Measurements from ENCODE around the gene RPH3AL. TPM values are rescaled to one million over a fixed set of nuclear protein-coding genes. Genes with fewer than 3 reads are reported as not detected.

Gene RPH3AL
- total and polyA plus RNA-seq, 10 of the 15 experiments (the other 5 are each of a cell fraction or from before 2014, with no cell fraction given), result 0.04 to 1.2 (median 0.47) TPM; not detected in 2

GRCh38 chr17:173166-173911 lies 179.3 kb downstream of the RPH3AL start:
- H3K27ac ChIP-seq (ENCODE audit: control insufficient read depth, insufficient read depth), result no peak overlapping the region
- no peaks in the 10 kb centered on the region; the same call in 2 of the 3 replicates for H3K9me3 ChIP-seq (replicated peaks; ENCODE audit: control insufficient read depth, insufficient read depth, low read length)
- TF ChIP-seq SRF (IDR thresholded peaks at IDR 0.05; ENCODE audit: low read depth in 2 of 2, low read length in 2 of 2) (no peak), IKZF2 (IDR thresholded peaks at IDR 0.05) (no peak), CUX1 (IDR thresholded peaks at IDR 0.05; ENCODE audit: insufficient replicate concordance, low read depth, low read length) (no peak), RUNX3 (IDR thresholded peaks at IDR 0.05; ENCODE audit: low read length) (no peak), NFYB (IDR thresholded peaks at IDR 0.05; ENCODE audit: insufficient read depth, low read depth, low read length) (no peak), IRF4 (IDR thresholded peaks at IDR 0.05; ENCODE audit: low read depth, low read length) (no peak), NR2C1 (IDR thresholded peaks at IDR 0.05) (no peak), KDM1A (IDR thresholded peaks at IDR 0.05; ENCODE audit: borderline replicate concordance) (no peak), NRF1 (conservative IDR thresholded peaks at IDR 0.05; ENCODE audit: low read depth, low read length) (no peak), CBX3 (IDR thresholded peaks at IDR 0.05; ENCODE audit: borderline replicate concordance, low read depth) (no peak), USF2 (IDR thresholded peaks at IDR 0.05; ENCODE audit: borderline replicate concordance, low read depth, low read length) (no peak), TARDBP (IDR thresholded peaks at IDR 0.05; ENCODE audit: borderline replicate concordance) (no peak), ATF2 (IDR thresholded peaks at IDR 0.05; ENCODE audit: low read length) (no peak)
- no peaks in the 10 kb centered on the region for H4K20me1 ChIP-seq (ENCODE audit: control insufficient read depth, insufficient read depth)
- no peak overlapping the region for H3K9ac ChIP-seq (ENCODE audit: control insufficient read depth, insufficient read depth, low read length)
- ChIA-PET POLR2A (no interaction called here), RAD21 (ENCODE audit: unreplicated experiment) (no interaction called here), SMC1A (ENCODE audit: uncharacterized antibody, unreplicated experiment) (no interaction called here), CTCF (no interaction called here)
- peaks cover 5% of the 10 kb centered on the region; the same call in 1 of the 2 replicates for H3K4me1 ChIP-seq (ENCODE audit: control insufficient read depth, insufficient read depth, low read length)
- H3K79me2 ChIP-seq (ENCODE audit: control insufficient read depth, insufficient read depth, low read length), result no peaks in the 10 kb centered on the region
- WGBS (ENCODE audit: insufficient coverage, insufficient replicate concordance, low lambda C conversion rate, missing lambda C conversion rate), result 14% methylated on average over 10 of the region's 10 CpGs
- no peak overlapping the region for H2AFZ ChIP-seq (ENCODE audit: control insufficient read depth, low read depth, low read length)
- no TSS peak for BruUV-seq (replicated peaks)
- FAIRE-seq (no peak), ATAC-seq (no peak), DNase-seq (ENCODE audit: low read depth, low spot score) (no peak)
- no peaks in the 10 kb centered on the region; a peak in 2 of 4 replicates for H3K27me3 ChIP-seq (replicated peaks in 1 of 2; ENCODE audit: control insufficient read depth in 2 of 2, insufficient read depth in 2 of 2, low read length in 1 of 2)
- intact Hi-C loops (cut with micrococcal nuclease; ENCODE audit: unreplicated experiment) (no loop called here), in situ Hi-C loops (cut with MboI) (no loop called here)
- H3K4me2 ChIP-seq (ENCODE audit: control insufficient read depth, insufficient read depth), result no peak overlapping the region
- no peak overlapping the region for H3K4me3 ChIP-seq
- H3K36me3 ChIP-seq (ENCODE audit: control insufficient read depth in 2 of 2, insufficient read depth in 2 of 2, low read length in 1 of 2), result no peaks in the 10 kb centered on the region
